DND-41 (cell line): Measurements from ENCODE around the gene PPFIA2.

Source experiments
- ATAC-seq: fragments of 200-7000 bp; cut with Tn5 transposase; 3 replicates; pipeline ENCODE4 v1.9.1; 2021; ENCODE audit warnings: low read depth; ENCODE audit not compliant: insufficient read depth
- DNase-seq: peaks from one replicate; pipeline ENCODE4 v3.0.0-alpha.2; 2020
- H2AFZ ChIP-seq: 2 replicates; pipeline ENCODE4 v1.6.0; 2012; ENCODE audit warnings: low read depth, low read length
- H3K27ac ChIP-seq: 2 replicates; pipeline ENCODE4 v1.5.1; 2012; ENCODE audit warnings: low read length, inconsistent platforms
- H3K27me3 ChIP-seq: fragments of 200-600 bp; sonication (generic); 2 replicates; pipeline ENCODE4 v1.6.0; 2012; ENCODE audit warnings: low read length, mild to moderate bottlenecking, inconsistent platforms; ENCODE audit not compliant: insufficient read depth, poor library complexity
- H3K36me3 ChIP-seq: 2 replicates; pipeline ENCODE4 v1.5.1; 2012; ENCODE audit warnings: low read length, inconsistent platforms; ENCODE audit not compliant: insufficient read depth
- H3K4me1 ChIP-seq: 2 replicates; pipeline ENCODE4 v1.5.1; 2012; ENCODE audit warnings: mild to moderate bottlenecking, low read length; ENCODE audit not compliant: insufficient read depth
- H3K4me2 ChIP-seq: 2 replicates; pipeline ENCODE4 v1.6.0; 2012; ENCODE audit warnings: mild to moderate bottlenecking, moderate library complexity, low read length, inconsistent platforms; ENCODE audit not compliant: insufficient read depth
- H3K4me3 ChIP-seq, 2 experiments: fragments of 200-600 bp in 1 of 2; shearing (Covaris generic) in 1 of 2; 2 replicates each; pipeline ENCODE4 v1.5.1; 2012 to 2016; ENCODE audit warnings: inconsistent platforms in 2 of 2, low read length in 2 of 2, mild to moderate bottlenecking in 2 of 2, low read depth in 1 of 2, moderate library complexity in 1 of 2
- H3K79me2 ChIP-seq: 2 replicates; pipeline ENCODE4 v1.6.0; 2012; ENCODE audit warnings: low read length, inconsistent platforms; ENCODE audit not compliant: insufficient read depth
- H3K9ac ChIP-seq: 2 replicates; pipeline ENCODE4 v1.6.0; 2012; ENCODE audit warnings: low read depth, mild to moderate bottlenecking, inconsistent platforms, low read length, moderate library complexity
- H3K9me3 ChIP-seq: 2 replicates; pipeline ENCODE4 v1.5.1; 2012; ENCODE audit warnings: low read length, moderate library complexity, mild to moderate bottlenecking, inconsistent platforms; ENCODE audit not compliant: insufficient read depth, severe bottlenecking
- H4K20me1 ChIP-seq: 2 replicates; pipeline ENCODE4 v1.6.0; 2012; ENCODE audit warnings: low read length; ENCODE audit not compliant: insufficient read depth
- CTCF ChIP-seq: IDR thresholded peaks from 2 replicates; pipeline ENCODE4 v1.5.1; 2012; ENCODE audit warnings: borderline replicate concordance, low read length, moderate library complexity, mild to moderate bottlenecking; ENCODE audit not compliant: poor library complexity, severe bottlenecking; ENCODE audit errors: extremely low read depth
- EZH2 ChIP-seq: IDR thresholded peaks from 3 replicates; pipeline ENCODE4 v1.6.1; 2012; ENCODE audit warnings: borderline replicate concordance, low read depth, mild to moderate bottlenecking, moderate library complexity, low read length, inconsistent platforms; ENCODE audit not compliant: severe bottlenecking

The PPFIA2 gene

GRCh38 chr12:81297601-81298000 lies 461.5 kb downstream of the PPFIA2 start:
- Histone ChIP-seq H3K4me1 (no peaks in the 10 kb centered on the region), H2AFZ (no peak overlapping the region), H4K20me1 (no peaks in the 10 kb centered on the region), H3K4me3 (no peak overlapping the region), H3K27ac (no peak overlapping the region), H3K79me2 (no peaks in the 10 kb centered on the region), H3K9ac (no peak overlapping the region), H3K36me3 (no peaks in the 10 kb centered on the region), H3K4me2 (no peak overlapping the region), H3K27me3 (no peaks in the 10 kb centered on the region), H3K9me3 (no peaks in the 10 kb centered on the region)
- TF ChIP-seq EZH2 (no peak), CTCF (no peak)
- no peak for ATAC-seq
- no peak for DNase-seq

DNA sequence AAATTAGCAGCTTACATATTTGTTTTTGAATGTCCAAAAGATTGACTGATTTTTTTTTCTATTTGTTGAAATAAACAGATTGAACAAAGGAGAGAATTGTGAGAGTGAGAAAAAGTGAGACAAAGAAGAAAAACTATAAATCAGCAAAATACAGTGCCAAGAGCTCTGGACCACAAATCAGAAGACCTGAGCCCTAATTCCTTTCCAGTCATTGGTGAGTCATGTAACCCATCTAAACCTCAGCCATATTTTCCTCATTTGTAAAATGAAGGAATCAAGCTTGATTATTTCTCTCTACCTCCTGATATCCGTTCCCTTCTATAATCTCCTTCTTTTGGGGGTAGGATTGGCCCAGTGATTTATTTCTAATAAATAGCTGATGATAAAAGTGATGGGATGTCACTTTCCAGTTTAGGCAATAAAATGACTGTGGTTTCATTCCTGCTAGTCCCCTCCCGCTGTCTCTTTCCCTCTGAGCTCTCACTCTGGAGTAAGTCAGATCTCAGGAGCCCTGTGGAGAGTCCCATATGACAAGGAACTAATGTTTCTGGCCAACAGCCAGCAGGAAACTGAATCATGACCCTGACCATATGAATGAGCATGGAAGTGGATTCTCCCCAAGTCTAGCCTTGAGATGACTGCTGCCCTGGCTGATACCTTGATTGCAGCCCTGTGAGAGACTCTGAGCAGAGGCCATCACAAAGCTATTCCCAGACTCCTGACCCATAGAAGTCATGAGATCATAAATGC lies 462.4 kb downstream of the PPFIA2 start:
- TF ChIP-seq EZH2 (no peak), CTCF (no peak)
- Histone ChIP-seq H3K27ac (no peak overlapping the region), H2AFZ (no peak overlapping the region), H3K4me1 (no peaks in the 10 kb centered on the region), H3K36me3 (no peaks in the 10 kb centered on the region), H3K27me3 (no peaks in the 10 kb centered on the region), H3K9me3 (no peaks in the 10 kb centered on the region), H3K4me3 (no peak overlapping the region), H3K79me2 (no peaks in the 10 kb centered on the region), H3K4me2 (no peak overlapping the region), H3K9ac (no peak overlapping the region), H4K20me1 (no peaks in the 10 kb centered on the region)
- DNase-seq: no peak
- no peak for ATAC-seq

- no peaks in the 10 kb centered on the region for H3K9me3 ChIP-seq
- H3K27ac ChIP-seq: no peak overlapping the region
- no peaks in the 10 kb centered on the region for H3K36me3 ChIP-seq
- H3K4me1 ChIP-seq: no peaks in the 10 kb centered on the region
- no peak overlapping the region for H3K4me2 ChIP-seq
- H4K20me1 ChIP-seq: no peaks in the 10 kb centered on the region
- H3K4me3 ChIP-seq: no peak overlapping the region
- TF ChIP-seq EZH2: no peak
- TF ChIP-seq CTCF: no peak
- no peak overlapping the region for H2AFZ ChIP-seq
- no peaks in the 10 kb centered on the region for H3K79me2 ChIP-seq
- H3K27me3 ChIP-seq: no peaks in the 10 kb centered on the region
- H3K9ac ChIP-seq: no peak overlapping the region
- ATAC-seq (no peak), DNase-seq (no peak)
Observed at GRCh38 chr12:81295251-81295650, 463.9 kb downstream of the PPFIA2 start.
